Islet of Langerhans (tissue), 1 donor: ENCODE data around the gene PRKCZ.
"Not testable (repeated sequence)": the region's sequence is repeated elsewhere in the genome, so short reads cannot be mapped to it uniquely, and the experiment has no call there.

ENCODE experiments used
- FAIRE-seq: peaks from one replicate; lab custom pipeline; 2011; peaks lifted over from hg19 to GRCh38; lab: Jason Lieb, UNC

PRKCZ gene

GRCh38 chr1:2119886-2120285 is 69.7 kb downstream of the PRKCZ start:
- no peak for FAIRE-seq

- no peak for FAIRE-seq
These were observed 71.0 kb downstream of the PRKCZ start for GRCh38 chr1:2121101-2121691.

- not testable (repeated sequence) for FAIRE-seq
These were observed 71.6 kb downstream of the PRKCZ start for GRCh38 chr1:2121794-2122193.

- no peak for FAIRE-seq
These were observed 74.4 kb downstream of the PRKCZ start for GRCh38 chr1:2124446-2125198.

GRCh38 chr1:2125350-2126211 is 75.4 kb downstream of the PRKCZ start:
- FAIRE-seq, result no peak

- no peak for FAIRE-seq
These were observed 76.3 kb downstream of the PRKCZ start for GRCh38 chr1:2126331-2127186.

GRCh38 chr1:2127187-2128145 is 77.3 kb downstream of the PRKCZ start:
- FAIRE-seq, result no peak

- no peak for FAIRE-seq
These were observed 78.1 kb downstream of the PRKCZ start for GRCh38 chr1:2128189-2128901.

GRCh38 chr1:2129256-2129943 is 79.2 kb downstream of the PRKCZ start:
- no peak for FAIRE-seq

GRCh38 chr1:2130156-2130555 is 79.9 kb downstream of the PRKCZ start:
- FAIRE-seq, result no peak

GRCh38 chr1:2130871-2131289 is 80.7 kb downstream of the PRKCZ start:
- no peak for FAIRE-seq

- no peak for FAIRE-seq
These were observed 82.2 kb downstream of the PRKCZ start for GRCh38 chr1:2132222-2133038.

GRCh38 chr1:2133039-2133878 is 83.0 kb downstream of the PRKCZ start:
- FAIRE-seq, result no peak

GRCh38 chr1:2133879-2134215 is 83.6 kb downstream of the PRKCZ start:
- FAIRE-seq, result no peak

- no peak for FAIRE-seq
These were observed 84.0 kb downstream of the PRKCZ start for GRCh38 chr1:2134266-2134620.

GRCh38 chr1:2134621-2135307 is 84.6 kb downstream of the PRKCZ start:
- no peak for FAIRE-seq

GRCh38 chr1:2135441-2135841 is 85.2 kb downstream of the PRKCZ start:
- FAIRE-seq, result no peak
